Glomerular visceral epithelial cell (primary cell): ENCODE data around the gene B3GLCT.
A peak's percentile ranks its signal among the peaks of the same experiment; 100 is the strongest.

Source experiments
- DNase-seq: peaks from one replicate; pipeline ENCODE4 v3.0.0-alpha.2; 2016; ENCODE audit errors: extremely low spot score

B3GLCT gene

GRCh38 chr13:31223640-31224039 is 23.9 kb downstream of the B3GLCT start:
- no peak for DNase-seq

- DNase-seq: no peak
Measured at GRCh38 chr13:31224174-31224669, 24.4 kb downstream of the B3GLCT start.

GRCh38 chr13:31224963-31225559 is 25.3 kb downstream of the B3GLCT start:
- DNase-seq: no peak

DNA sequence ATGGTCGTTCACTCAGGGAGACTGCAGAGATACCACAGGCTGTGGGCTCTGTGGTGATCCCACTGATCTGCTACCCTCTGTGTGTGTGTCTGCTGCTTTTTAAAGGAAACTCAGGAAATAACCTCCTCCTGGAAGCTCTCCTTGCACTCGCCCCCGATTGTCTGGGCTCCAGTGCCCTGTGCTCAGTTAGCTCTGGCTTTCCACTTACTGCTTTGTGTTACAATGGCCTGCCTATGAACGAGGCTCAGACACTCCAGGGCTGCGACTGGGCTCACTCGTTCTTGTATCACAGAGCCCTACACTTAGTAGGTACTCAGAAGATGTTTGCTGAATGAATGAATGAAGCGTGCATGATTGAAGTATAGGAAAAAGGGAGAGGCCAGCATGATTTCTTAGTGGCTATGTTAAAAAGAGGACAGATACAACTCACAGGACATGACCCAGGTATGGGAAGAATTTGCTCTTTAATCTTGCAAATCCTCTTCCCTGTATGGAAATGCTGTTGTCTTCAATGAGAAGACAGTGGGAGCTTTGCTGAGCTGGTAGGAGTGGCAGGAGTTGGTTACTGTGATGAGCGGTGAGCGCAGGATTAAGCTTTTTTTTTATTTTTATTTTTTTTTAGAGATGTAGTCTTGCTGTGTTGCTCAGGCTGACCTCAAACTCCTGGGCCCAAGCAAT is 26.4 kb downstream of the B3GLCT start:
- no peak for DNase-seq

- no peak for DNase-seq
Measured at GRCh38 chr13:31227063-31227462, 27.3 kb downstream of the B3GLCT start.

- DNase-seq: no peak
Measured at GRCh38 chr13:31227870-31228269, 28.1 kb downstream of the B3GLCT start.

- no peak for DNase-seq
Measured at GRCh38 chr13:31234729-31235128, 35.0 kb downstream of the B3GLCT start.

- peak; percentile 30 for DNase-seq
Measured at GRCh38 chr13:31236211-31236786, 36.5 kb downstream of the B3GLCT start.

DNA sequence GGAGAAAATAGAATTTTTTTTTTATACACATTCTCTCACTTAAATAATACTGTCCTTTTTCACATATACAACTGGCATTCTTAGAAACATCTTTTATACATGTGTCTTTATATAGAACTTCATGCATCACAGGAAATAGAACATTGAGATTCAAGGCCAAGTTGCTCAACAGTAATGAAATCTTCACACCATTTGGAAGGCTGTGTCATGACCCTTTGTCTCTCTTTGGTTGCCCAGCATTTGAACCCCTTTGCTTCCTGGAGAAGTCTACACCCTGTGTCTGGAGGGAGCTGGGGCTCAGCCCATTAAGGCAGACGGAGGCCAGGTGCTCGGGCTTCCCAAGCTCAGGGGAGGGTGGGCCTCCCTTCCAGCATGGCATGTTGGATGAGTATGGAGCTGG is 41.1 kb downstream of the B3GLCT start:
- no peak for DNase-seq

- DNase-seq: no peak
Measured at GRCh38 chr13:31242367-31242766, 42.6 kb downstream of the B3GLCT start.

- DNase-seq: no peak
Measured at GRCh38 chr13:31242916-31243315, 43.1 kb downstream of the B3GLCT start.

- no peak for DNase-seq
Measured at GRCh38 chr13:31245598-31246373, 46.0 kb downstream of the B3GLCT start.

GRCh38 chr13:31246918-31247317 is 47.1 kb downstream of the B3GLCT start:
- no peak for DNase-seq

DNA sequence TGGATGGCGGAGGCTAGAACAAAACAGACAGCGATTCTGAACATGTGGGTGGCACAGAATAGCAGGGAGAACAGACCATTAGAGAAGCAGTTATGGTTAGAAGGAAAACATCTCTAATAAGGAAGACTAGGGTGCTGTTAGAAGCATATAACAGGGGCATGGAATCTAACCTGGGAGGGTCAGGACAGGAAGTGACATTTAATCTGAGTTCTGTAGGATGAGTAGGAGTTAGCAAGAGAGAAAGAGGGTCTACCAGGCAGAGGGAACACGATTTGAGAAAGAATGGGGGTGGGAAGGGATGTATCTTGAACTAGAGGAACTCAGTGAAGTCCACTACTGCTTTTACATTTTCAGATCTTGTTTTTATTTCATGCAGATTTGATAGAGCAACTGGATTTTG is 48.6 kb downstream of the B3GLCT start:
- DNase-seq: no peak

DNA sequence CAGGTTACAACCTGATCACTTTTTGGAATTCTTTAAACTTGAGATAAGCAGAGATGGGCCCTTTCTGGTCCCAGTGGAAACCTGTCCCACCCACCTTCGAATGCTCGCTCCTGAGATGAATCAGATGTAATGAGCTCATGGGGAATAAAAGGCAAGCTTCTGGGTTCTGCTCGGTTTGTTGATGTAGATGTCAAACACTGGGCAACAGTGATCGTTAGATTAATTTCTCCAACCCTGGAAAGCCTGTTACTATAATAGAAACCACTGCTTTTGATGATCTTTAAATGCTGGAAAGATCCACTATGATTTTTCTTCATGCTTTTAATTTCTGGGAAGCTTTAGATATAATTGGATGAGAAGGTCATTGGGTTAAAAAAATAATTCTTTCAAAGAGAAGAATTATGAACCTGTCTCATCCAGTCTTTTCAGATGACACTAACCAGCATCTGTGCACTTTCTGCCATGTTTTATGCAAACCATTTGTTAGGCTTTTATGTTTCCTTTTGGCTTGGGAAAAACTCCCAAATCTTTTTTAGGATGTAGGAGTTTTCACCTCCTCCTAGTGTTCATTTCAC is 49.3 kb downstream of the B3GLCT start:
- no peak for DNase-seq

DNA sequence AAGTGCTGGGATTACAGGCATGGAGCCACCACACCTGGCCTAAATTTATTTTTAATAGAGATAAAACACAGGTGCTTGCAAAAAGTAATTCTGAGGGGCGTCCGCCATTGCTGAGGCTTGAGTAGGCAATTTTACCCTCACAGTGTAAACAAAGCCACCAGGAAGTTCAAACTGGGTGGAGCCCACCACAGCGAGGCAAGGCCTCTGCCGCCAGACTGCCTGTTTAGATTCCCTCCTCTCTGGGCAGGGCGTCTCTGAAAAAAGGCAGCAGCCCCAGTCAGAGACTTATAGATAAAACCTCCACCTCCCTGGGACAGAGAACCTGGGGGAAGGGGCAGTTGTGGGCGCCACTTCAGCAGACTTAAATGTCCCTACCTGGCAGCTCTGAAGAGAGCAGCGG is 50.7 kb downstream of the B3GLCT start:
- no peak for DNase-seq

GRCh38 chr13:31261241-31261640 is 61.5 kb downstream of the B3GLCT start:
- peak; percentile 5 for DNase-seq

DNA sequence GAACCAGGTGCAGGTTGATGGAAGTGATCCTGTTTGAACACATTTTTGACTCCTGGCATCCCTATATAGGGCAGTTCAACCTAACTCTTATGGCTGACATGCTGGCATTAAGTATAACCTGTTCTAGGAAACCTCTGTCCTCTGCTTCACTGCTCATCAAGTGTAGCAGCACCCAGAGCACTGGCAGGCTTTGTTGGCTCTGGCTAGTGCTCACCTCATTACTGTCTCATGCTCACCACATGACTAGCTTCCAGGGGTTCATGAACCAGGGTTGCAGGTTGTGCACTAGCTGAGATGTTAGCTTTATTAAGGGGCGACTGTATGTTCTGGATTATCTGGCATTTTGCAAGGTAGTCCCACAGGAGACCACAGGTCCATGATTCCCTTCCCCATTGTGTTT is 63.6 kb downstream of the B3GLCT start:
- DNase-seq: peak; percentile 5

- DNase-seq: peak; percentile 67
Measured at GRCh38 chr13:31264151-31264550, 64.4 kb downstream of the B3GLCT start.

DNA sequence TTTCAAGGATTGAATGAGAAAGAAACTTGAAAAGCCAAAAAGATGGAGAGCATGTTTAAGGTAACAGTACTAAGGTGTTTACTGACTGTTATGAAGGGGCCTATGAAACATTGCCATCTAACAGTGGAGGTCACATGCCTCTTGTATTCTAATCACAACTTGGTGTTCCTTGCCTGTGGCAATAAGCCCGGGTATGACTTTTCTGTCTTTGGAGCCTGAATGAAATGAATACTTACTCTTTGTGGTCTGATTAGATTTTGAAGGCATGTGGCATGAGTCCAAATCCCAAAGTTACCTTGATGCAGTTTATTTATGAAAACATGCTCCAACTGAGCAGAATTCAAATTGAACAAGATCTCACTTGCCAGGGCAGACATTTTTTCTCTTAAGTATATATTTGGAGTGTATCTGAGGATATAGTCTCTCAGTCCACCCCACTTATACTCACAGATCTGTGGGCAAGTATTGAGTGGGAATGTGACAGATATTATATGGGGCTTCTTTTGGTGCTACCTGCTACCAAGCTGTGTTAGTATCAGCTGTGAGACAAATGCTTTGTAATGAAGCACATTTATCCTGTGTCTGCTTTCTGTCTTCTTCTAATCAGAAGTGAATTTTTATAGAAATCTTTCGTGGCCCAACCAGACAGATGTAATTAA is 67.5 kb downstream of the B3GLCT start:
- DNase-seq: no peak

GRCh38 chr13:31274390-31274789 is 74.6 kb downstream of the B3GLCT start:
- DNase-seq: no peak

- no peak for DNase-seq
Measured at GRCh38 chr13:31276421-31276820, 76.6 kb downstream of the B3GLCT start.
